Measurements from ENCODE around the gene SLC6A13.
"Not testable (repeated sequence)": the region's sequence is repeated elsewhere in the genome, so short reads cannot be mapped to it uniquely, and the experiment has no call there.

The SLC6A13 gene

GRCh38 chr12:219891-220352 lies 42.7 kb downstream of the SLC6A13 start:
- H3K27ac ChIP-seq, result no peak overlapping the region
- no peak overlapping the region for H3K4me3 ChIP-seq (IDR thresholded peaks at IDR 0.05; ENCODE audit: insufficient read depth, low read depth, low read length)
- no peak overlapping the region for H3K9ac ChIP-seq
- no peaks in the 10 kb centered on the region for H3K36me3 ChIP-seq (ENCODE audit: insufficient read depth)
- H3K4me2 ChIP-seq, result no peak overlapping the region
- peak; percentile 32 for TF ChIP-seq CTCF (conservative IDR thresholded peaks at IDR 0.05; ENCODE audit: low read depth, low read length)
- H4K20me1 ChIP-seq (ENCODE audit: insufficient read depth), result no peaks in the 10 kb centered on the region
- H3K4me1 ChIP-seq (ENCODE audit: low read depth, poor library complexity, severe bottlenecking), result no peaks in the 10 kb centered on the region
- no peaks in the 10 kb centered on the region for H3K79me2 ChIP-seq (ENCODE audit: insufficient read depth, low read depth)
- H2AFZ ChIP-seq (ENCODE audit: low read depth), result no peak overlapping the region
- peaks cover 13% of the 10 kb centered on the region; the same call in 1 of the 2 replicates for H3K27me3 ChIP-seq (ENCODE audit: insufficient read depth, low read depth)

- Histone ChIP-seq H2AFZ (ENCODE audit: low read depth) (no peak overlapping the region), H3K27ac (no peak overlapping the region), H3K4me3 (IDR thresholded peaks at IDR 0.05; ENCODE audit: insufficient read depth, low read depth, low read length) (no peak overlapping the region), H3K27me3 (ENCODE audit: insufficient read depth, low read depth) (peaks cover 22% of the 10 kb centered on the region; the same call in 1 of the 2 replicates), H3K4me2 (no peak overlapping the region), H4K20me1 (ENCODE audit: insufficient read depth) (no peaks in the 10 kb centered on the region), H3K79me2 (ENCODE audit: insufficient read depth, low read depth) (no peaks in the 10 kb centered on the region), H3K4me1 (ENCODE audit: low read depth, poor library complexity, severe bottlenecking) (no peaks in the 10 kb centered on the region), H3K36me3 (ENCODE audit: insufficient read depth) (no peaks in the 10 kb centered on the region), H3K9ac (no peak overlapping the region)
- TF ChIP-seq CTCF (conservative IDR thresholded peaks at IDR 0.05; ENCODE audit: low read depth, low read length), result no peak
These were observed 43.7 kb downstream of the SLC6A13 start for GRCh38 chr12:218728-219590.

GRCh38 chr12:218221-218620 lies 44.4 kb downstream of the SLC6A13 start:
- no peak for TF ChIP-seq CTCF (conservative IDR thresholded peaks at IDR 0.05; ENCODE audit: low read depth, low read length)
- H3K4me2 ChIP-seq, result no peak overlapping the region
- H3K27ac ChIP-seq, result no peak overlapping the region
- H3K36me3 ChIP-seq (ENCODE audit: insufficient read depth), result no peaks in the 10 kb centered on the region
- H3K4me3 ChIP-seq (IDR thresholded peaks at IDR 0.05; ENCODE audit: insufficient read depth, low read depth, low read length), result no peak overlapping the region
- H3K79me2 ChIP-seq (ENCODE audit: insufficient read depth, low read depth), result no peaks in the 10 kb centered on the region
- peaks cover 29% of the 10 kb centered on the region; the same call in 1 of the 2 replicates for H3K27me3 ChIP-seq (ENCODE audit: insufficient read depth, low read depth)
- H3K4me1 ChIP-seq (ENCODE audit: low read depth, poor library complexity, severe bottlenecking), result no peaks in the 10 kb centered on the region
- no peaks in the 10 kb centered on the region for H4K20me1 ChIP-seq (ENCODE audit: insufficient read depth)
- H3K9ac ChIP-seq, result no peak overlapping the region
- no peak overlapping the region for H2AFZ ChIP-seq (ENCODE audit: low read depth)

- H3K4me3 ChIP-seq (IDR thresholded peaks at IDR 0.05; ENCODE audit: insufficient read depth, low read depth, low read length); H3K9ac ChIP-seq; H2AFZ ChIP-seq (ENCODE audit: low read depth); H3K4me2 ChIP-seq; H3K4me1 ChIP-seq (ENCODE audit: low read depth, poor library complexity, severe bottlenecking); H4K20me1 ChIP-seq (ENCODE audit: insufficient read depth); H3K79me2 ChIP-seq (ENCODE audit: insufficient read depth, low read depth); H3K36me3 ChIP-seq (ENCODE audit: insufficient read depth); H3K27ac ChIP-seq: not testable (repeated sequence)
- peaks cover 27% of the 10 kb centered on the region; the same call in 1 of the 2 replicates for H3K27me3 ChIP-seq (ENCODE audit: insufficient read depth, low read depth)
These were observed 45.6 kb downstream of the SLC6A13 start for GRCh38 chr12:217029-217428.

GRCh38 chr12:215116-215515 lies 47.5 kb downstream of the SLC6A13 start:
- no peak overlapping the region for H2AFZ ChIP-seq (ENCODE audit: low read depth)
- H3K27me3 ChIP-seq (ENCODE audit: insufficient read depth, low read depth), result peaks cover 25% of the 10 kb centered on the region; the same call in 1 of the 2 replicates
- no peaks in the 10 kb centered on the region for H3K36me3 ChIP-seq (ENCODE audit: insufficient read depth)
- H3K4me3 ChIP-seq (IDR thresholded peaks at IDR 0.05; ENCODE audit: insufficient read depth, low read depth, low read length), result no peak overlapping the region
- no peak overlapping the region for H3K9ac ChIP-seq
- no peak for TF ChIP-seq CTCF (conservative IDR thresholded peaks at IDR 0.05; ENCODE audit: low read depth, low read length)
- H3K4me2 ChIP-seq, result no peak overlapping the region
- no peak overlapping the region for H3K27ac ChIP-seq
- H4K20me1 ChIP-seq (ENCODE audit: insufficient read depth), result no peaks in the 10 kb centered on the region
- no peaks in the 10 kb centered on the region for H3K4me1 ChIP-seq (ENCODE audit: low read depth, poor library complexity, severe bottlenecking)
- H3K79me2 ChIP-seq (ENCODE audit: insufficient read depth, low read depth), result no peaks in the 10 kb centered on the region
